ENCODE measurements around the gene HOXB13.

DNA sequence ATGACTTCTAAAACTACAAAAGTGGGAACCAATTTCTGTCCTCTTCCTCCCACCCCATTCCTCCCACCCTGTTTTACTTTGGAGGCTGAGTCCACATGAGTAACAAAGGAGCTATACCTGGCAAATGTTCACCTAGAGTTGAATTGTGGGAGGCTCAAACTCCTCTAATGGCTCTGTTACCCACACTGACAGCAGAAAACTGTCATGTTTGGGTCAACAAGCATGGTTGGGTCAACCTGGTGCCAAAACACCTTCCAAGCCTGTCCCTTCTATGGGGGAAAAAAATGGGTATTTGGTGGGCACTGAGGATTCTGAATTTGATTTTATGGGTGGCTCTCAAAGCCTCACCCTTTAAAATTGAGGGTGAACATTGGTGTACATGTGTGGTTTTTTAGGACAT, 12.0 kb upstream of the HOXB13 start:
- no peak for TF ChIP-seq POLR2AphosphoS5 (IDR thresholded peaks at IDR 0.05)
- TF ChIP-seq, protein P1, sequence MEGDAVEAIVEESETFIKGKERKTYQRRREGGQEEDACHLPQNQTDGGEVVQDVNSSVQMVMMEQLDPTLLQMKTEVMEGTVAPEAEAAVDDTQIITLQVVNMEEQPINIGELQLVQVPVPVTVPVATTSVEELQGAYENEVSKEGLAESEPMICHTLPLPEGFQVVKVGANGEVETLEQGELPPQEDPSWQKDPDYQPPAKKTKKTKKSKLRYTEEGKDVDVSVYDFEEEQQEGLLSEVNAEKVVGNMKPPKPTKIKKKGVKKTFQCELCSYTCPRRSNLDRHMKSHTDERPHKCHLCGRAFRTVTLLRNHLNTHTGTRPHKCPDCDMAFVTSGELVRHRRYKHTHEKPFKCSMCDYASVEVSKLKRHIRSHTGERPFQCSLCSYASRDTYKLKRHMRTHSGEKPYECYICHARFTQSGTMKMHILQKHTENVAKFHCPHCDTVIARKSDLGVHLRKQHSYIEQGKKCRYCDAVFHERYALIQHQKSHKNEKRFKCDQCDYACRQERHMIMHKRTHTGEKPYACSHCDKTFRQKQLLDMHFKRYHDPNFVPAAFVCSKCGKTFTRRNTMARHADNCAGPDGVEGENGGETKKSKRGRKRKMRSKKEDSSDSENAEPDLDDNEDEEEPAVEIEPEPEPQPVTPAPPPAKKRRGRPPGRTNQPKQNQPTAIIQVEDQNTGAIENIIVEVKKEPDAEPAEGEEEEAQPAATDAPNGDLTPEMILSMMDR (IDR thresholded peaks at IDR 0.05) = no peak

Measured in prostate gland (tissue), 2 donors.